GM11168 (cell line): Measurements from ENCODE around the gene EBI3.
"Not testable (repeated sequence)": the region's sequence is repeated elsewhere in the genome, so short reads cannot be mapped to it uniquely, and the experiment has no call there.

ENCODE experiments used
- in situ Hi-C: fragments of 300-500 bp; cut with MboI; formaldehyde crosslinking; loops from one replicate; pipeline ENCODE4 v1.12.0; 2022; ENCODE audit warnings: low sequenced_read_pairs; ENCODE audit not compliant: unreplicated experiment

EBI3 gene

GRCh38 chr19:4233282-4233853, 4.0 kb downstream of the EBI3 start:
- in situ Hi-C loops = no loop called here

DNA sequence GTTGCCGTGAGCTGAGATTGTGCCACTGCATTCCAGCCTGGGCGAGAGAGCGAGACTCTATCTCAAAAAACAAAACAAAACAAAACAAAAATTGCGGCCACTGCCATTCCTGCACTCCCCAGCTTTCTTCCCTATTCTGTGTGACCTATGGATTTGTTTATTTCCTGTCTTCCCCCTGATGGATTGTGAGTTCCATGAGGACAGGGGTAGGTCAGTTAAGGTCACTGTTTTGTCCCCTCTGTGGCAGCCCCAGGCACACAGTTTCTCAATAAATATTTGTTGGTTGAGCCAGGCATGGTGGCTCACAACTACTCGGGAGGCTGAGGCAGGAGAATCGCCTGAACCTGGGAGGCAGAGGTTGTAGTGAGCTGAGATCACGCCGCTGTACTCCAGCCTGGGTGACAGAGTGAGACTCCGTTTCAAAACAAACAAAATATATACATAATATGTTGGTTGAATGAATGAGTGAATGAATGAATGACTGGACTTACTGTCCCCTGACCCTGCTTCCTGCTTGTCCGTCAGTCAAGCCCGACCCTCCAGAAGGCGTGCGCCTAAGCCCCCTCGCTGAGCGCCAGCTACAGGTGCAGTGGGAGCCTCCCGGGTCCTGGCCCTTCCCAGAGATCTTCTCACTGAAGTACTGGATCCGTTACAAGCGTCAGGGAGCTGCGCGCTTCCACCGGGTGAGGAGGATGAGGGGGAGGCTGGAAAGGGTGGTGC, 5.0 kb downstream of the EBI3 start:
- in situ Hi-C loops = no loop called here

DNA sequence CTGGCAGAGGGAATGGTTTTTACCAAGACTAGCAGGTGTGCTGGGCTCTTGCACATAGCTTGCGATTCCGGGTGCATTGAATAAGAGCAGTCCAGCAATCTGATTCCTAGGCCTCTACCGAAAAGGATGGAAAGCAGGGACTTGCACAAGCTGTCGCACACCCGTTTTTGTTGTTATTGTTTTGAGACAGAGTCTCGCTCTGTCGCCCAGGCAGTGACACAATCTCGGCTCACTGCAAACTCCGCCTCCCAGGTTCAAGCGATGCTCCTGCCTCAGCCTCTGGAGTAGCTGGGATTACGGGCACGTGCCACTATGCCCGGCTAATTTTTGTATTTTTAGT, 5.5 kb downstream of the EBI3 start:
- in situ Hi-C loops = no loop called here

GRCh38 chr19:4237510-4237909, 8.2 kb downstream of the EBI3 start:
- in situ Hi-C loops = not testable (repeated sequence)

- in situ Hi-C loops = no loop called here
Observed at GRCh38 chr19:4238831-4239230, 9.5 kb downstream of the EBI3 start.

DNA sequence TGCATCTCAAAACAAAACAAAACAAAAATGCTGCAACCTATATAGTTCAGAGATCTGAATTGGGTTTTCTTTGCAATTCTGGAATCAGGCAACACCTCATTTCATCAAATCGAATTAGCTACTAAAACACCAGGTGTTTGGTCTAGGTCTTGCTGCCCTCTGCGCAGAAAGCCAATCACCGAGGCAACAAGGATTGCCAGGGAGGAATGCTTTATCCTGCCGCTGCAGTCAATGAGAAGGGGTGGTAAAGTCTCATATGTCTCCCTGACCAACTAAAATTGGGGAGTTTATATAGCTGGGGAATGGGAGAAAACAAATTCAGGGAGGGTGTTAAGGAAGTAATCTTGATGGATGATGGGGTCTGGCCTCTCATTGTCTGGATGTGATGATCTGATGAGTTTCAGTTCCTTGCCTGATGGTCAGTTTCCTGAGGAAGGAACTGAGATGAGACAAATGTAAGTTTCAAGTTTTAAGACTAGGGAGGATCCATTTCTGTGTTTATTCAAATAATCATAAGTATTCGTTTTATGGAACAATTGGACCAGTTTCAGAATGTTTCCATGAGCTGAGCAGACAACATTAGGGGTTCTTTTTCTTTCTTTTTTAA, 12.6 kb downstream of the EBI3 start:
- in situ Hi-C loops = no loop called here

GRCh38 chr19:4245938-4246337, 16.6 kb downstream of the EBI3 start:
- in situ Hi-C loops = not testable (repeated sequence)

GRCh38 chr19:4246767-4247593, 17.7 kb downstream of the EBI3 start, which contains the start of gene YJU2:
TSS of gene YJU2 (plus strand) at chr19:4247080. CDS start at chr19:4247147, 67 bp downstream.
- in situ Hi-C loops = no loop called here

DNA sequence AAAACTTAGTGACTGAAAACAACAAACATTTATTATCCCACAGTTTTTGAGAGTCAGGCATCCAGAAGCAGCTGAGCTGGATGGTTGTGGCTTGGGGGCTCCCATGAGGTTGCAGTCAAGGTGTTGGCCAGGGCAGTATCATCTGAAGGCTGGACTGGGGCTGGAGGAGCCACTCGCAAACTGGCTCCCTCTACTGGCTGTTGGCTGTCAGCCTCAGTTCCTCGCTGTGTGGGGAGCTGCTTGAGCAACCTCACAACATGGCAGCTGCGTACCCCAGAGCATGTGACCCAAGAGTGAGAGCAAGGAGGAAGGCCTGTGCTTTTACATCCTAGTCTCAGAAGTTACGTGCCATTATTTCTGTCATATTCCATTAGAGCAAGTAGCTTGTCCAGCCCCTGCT, 27.2 kb downstream of the EBI3 start:
- in situ Hi-C loops = no loop called here

- in situ Hi-C loops = no loop called here
Observed at GRCh38 chr19:4257025-4257424, 27.7 kb downstream of the EBI3 start.

DNA sequence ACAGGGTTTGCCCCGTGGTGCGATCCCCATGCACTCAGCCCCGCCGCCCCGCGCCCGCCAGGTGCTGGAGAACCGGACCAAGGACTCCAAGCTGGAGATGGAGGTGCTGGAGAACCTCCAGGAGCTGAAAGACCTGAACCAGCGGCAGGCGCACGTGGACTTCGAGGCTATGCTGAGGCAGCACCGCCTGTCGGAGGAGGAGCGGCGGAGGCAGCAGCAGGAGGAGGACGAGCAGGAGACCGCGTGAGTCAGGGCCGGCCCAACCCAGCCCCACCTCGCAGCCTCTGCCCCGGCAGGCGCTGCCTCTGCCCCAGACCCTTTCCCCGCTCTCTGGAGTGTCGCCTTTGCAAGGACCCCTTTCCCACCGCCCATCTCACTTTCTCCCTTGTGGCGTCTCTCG, 28.9 kb downstream of the EBI3 start:
- in situ Hi-C loops = no loop called here

- in situ Hi-C loops = no loop called here
Observed at GRCh38 chr19:4260613-4261191, 31.4 kb downstream of the EBI3 start.

GRCh38 chr19:4264812-4265211, 35.5 kb downstream of the EBI3 start:
- in situ Hi-C loops = loop anchor here (5.0 kb wide), 1 partner anchor 87 kb away; no protein-coding TSS in a partner anchor

DNA sequence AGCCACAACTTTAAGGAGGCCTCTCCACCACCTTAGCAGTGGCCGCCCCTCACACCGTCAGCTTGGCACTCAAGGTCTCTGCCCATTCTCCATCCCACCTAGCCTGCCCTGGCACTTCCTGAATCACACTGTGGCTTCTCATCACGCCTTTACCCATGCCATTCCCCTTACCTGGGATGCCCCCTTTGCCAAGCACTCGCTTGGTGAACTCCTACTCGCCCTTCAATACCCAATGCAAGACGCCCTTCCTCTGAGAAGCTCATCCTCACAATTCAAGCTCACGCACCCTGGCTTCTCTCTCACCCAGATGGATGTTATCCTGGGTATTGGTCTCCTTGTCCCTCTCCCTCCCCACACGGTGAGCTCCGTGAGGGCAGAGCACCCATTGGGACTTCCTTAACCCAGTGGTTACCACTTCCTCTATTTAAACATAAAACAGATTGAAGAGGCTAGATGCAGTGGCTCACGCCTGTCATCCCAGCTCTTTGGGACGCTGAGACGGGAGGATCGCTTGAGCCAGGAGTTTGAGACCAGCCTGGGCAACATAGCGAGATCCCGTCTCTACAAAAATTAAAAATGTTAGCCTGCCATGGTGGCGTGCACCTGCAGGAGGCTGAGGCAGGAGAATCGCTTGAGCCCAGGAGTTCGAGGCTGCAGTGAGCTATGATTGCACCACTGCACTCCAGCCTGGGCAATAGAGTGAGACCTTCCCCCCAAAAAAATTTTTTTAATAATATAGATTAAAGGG, 37.1 kb downstream of the EBI3 start:
- in situ Hi-C loops = loop anchor here (5.0 kb wide), 1 partner anchor 86 kb away; no protein-coding TSS in a partner anchor

DNA sequence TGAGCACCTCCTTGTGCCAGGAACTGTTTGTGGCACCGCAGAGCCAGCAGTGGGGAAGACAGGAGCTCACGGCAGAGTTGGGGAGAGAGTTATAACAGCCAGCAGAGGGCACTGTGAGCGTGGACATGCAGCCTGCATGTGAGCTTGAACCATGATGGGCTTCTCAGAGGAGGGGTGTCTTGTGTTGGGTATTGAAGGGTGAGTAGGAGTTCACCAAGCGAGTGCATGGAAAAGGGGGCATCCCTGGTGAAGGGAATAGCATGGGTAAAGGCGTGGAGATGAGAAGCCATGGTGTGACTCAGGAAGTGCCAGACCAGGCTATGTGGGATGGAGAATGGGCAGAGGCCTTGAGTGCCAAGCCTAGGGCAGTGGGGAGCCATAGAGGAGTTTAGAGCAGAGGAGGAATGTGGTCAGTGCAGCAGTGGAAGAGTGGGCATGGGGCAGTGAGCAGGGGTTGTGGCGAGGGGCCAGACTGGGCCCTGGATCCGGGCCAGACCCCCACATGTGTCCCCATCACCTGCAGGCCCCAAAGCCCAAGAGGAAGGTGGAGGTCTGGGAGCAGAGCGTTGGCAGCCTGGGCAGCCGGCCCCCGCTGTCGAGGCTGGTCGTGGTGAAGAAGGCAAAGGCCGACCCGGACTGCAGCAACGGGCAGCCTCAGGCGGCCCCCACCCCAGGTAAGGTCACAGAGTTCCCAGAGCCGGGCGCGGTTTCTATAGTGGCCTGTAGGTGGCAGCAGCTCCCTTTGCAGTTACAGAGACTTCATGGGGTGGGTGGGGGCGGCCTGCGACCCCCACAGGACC, 38.0 kb downstream of the EBI3 start:
- in situ Hi-C loops = loop anchor here (5.0 kb wide), 1 partner anchor 85 kb away; no protein-coding TSS in a partner anchor

DNA sequence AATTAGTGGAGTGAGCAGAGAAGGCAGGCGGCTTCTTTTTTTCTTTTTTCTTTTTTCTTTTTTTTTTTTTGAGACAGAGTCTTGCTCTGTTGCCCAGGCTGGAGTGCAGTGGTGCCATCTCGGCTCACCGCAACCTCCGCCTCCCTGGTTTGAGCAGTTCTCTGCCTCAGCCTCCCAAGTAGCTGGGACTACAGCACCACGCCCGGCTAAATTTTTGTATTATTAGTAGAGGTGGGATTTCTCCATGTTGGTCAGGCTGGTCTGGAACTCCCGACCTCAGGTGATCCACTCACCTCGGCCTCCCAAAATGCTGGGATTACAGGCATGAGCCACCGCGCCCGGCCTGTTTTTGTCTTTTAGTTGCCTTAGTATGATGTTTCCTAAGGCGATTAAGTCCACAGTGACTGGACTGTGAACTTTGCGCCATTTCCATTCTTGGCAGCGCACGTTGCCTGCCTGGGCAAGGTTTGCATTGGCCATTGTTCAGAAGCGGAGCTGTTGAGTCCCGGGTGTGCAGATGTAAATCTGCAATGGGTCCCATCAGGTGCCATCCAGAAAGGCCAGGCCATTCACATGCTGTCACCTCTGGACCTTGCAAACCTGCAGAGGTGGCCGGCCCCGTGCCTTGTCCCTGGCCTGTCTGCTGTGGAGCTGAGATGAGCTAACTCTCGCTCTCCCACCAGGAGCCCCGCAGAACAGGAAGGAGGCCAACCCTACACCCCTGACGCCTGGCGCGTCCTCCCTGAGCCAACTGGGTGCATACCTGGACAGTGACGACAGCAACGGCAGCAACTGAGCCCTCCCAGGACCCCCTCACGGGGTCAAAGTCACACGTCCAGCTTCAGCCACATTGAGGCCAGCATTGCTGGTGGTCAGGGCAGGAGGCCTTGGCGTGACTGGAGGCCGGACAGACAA, 38.8 kb downstream of the EBI3 start:
- in situ Hi-C loops = loop anchor here (5.0 kb wide), 1 partner anchor 84 kb away; no protein-coding TSS in a partner anchor

DNA sequence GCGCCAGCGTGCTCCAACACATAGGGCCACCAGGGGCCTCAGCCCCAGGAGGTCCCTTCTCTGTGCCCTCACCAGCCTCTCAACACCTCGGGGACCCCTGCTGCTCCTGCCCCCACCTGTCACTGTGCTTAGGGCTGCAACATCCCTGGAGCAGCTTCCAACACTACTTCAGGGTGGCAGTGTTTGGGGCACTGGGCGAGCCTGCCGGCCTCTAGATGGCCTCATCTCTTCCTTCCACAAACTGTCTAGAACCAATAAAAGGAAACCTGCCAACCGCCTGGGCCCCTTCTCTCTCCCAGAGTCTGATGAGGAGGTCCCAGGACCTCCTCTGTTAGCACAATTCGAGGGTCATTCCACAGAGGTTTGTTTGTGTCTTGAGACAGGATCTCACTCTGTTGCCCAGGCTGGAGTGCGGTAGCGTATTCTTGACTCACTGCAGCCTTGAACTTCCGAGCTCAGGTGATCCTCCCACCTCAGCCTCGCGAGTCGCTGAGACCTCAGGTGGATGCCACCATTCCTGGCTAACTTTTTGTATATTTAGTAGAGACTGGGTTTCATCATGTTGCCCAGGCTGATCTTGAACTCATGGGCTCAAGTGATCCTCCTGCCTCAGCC, 39.6 kb downstream of the EBI3 start:
- in situ Hi-C loops = loop anchor here (5.0 kb wide), 1 partner anchor 83 kb away; no protein-coding TSS in a partner anchor
